Measurements from ENCODE around the gene AKAP7. TPM values are rescaled to one million over a fixed set of nuclear protein-coding genes. Genes with fewer than 3 reads are reported as not detected.
"Not testable (repeated sequence)": the region's sequence is repeated elsewhere in the genome, so short reads cannot be mapped to it uniquely, and the experiment has no call there.

Gene AKAP7
- total RNA-seq, 1 experiment from 2014 or later: 8.8 TPM

GRCh38 chr6:131290955-131291354, 155.7 kb downstream of the AKAP7 start:
- no peak for DNase-seq (ENCODE audit: low read depth)

- DNase-seq (ENCODE audit: low read depth): peak; percentile 9
Measured at GRCh38 chr6:131292145-131292938, 157.1 kb downstream of the AKAP7 start.

- no peak for DNase-seq (ENCODE audit: low read depth)
Measured at GRCh38 chr6:131293472-131293911, 158.2 kb downstream of the AKAP7 start.

GRCh38 chr6:131295081-131295480, 159.8 kb downstream of the AKAP7 start:
- DNase-seq (ENCODE audit: low read depth): no peak

DNA sequence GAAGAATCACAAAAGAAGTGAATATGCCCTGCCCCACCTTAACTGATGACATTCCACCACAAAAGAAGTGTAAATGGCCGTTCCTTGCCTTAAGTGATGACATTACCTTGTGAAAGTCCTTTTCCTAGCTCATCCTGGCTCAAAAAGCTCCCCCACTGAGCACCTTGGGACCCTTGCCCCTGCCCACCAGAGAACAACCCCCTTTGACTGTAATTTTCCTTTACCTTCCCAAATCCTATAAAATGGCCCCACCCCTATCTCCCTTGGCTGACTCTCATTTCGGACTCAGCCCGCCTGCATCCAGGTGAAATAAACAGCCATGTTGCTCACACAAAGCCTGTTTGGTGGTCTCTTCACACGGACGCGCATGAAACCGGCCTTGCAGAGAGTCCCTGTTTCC, 165.6 kb downstream of the AKAP7 start:
- DNase-seq (ENCODE audit: low read depth): not testable (repeated sequence)

GRCh38 chr6:131303338-131303930, 168.2 kb downstream of the AKAP7 start:
- DNase-seq (ENCODE audit: low read depth): no peak

DNA sequence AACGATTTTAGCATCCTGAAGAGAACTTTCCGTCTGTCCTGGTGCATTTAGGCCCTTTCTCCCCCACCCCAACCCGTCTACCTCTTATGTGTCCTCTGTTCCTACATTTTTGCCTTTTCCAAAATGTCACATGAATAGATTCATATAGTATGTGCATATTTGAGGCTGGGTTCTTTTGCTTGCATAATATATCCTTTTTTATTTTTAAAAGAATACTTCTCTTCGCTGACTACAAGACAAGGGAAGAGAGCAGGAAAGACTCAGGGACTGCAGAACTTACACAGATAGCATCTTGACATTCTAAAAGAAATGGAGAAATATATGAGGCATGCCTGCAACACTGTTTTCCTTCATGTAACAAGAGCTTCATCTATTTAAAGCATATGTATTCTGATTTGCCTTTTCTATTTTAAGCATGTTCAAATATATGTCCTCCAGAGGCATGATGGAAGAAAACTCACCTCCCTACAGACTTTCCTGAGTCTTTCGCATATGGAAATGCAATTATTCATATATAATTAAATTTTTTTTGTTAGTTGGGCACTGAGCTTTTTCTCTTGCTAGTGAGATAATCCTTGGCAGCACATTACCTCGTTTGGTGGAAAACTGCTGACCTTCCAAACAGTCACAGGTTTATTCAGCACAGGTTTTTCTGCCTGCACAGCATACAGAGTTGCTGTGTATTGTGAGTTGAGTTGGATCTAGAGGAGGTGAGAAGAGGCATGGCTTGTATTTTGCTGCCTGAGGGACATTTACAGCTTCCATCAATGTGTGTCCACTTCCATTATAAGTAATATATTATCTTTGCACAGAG, 170.0 kb downstream of the AKAP7 start:
- no peak for DNase-seq (ENCODE audit: low read depth)

GRCh38 chr6:131309437-131309836, 174.2 kb downstream of the AKAP7 start:
- no peak for DNase-seq (ENCODE audit: low read depth)

- DNase-seq (ENCODE audit: low read depth): no peak
Measured at GRCh38 chr6:131314838-131315237, 179.6 kb downstream of the AKAP7 start.

DNA sequence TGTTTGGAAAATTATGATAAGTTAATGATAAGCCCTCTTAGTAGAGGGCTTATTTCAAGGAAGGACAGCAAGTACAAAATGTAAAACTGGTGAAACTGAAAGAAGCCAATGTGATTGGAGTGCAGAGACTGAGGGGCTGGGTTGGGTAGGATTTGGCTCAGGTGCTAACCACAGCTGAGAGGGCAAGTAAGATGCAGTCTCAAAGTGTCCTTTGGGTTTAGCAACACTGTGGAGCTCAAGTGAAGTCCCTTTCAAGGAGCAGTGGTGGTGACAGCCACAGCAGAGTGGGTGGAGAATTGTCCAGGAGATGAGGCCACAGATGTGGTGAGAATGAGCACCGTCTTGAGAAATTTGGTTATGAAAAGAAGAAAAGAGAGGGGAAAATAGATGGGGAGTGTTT, 181.4 kb downstream of the AKAP7 start:
- no peak for DNase-seq (ENCODE audit: low read depth)

- DNase-seq (ENCODE audit: low read depth): peak; percentile 8
Measured at GRCh38 chr6:131317516-131317915, 182.2 kb downstream of the AKAP7 start.

GRCh38 chr6:131321589-131321988, 186.3 kb downstream of the AKAP7 start:
- DNase-seq (ENCODE audit: low read depth): no peak

- DNase-seq (ENCODE audit: low read depth): no peak
Measured at GRCh38 chr6:131322125-131322524, 186.9 kb downstream of the AKAP7 start.

- DNase-seq (ENCODE audit: low read depth): not testable (repeated sequence)
Measured at GRCh38 chr6:131325669-131326068, 190.4 kb downstream of the AKAP7 start.

- not testable (repeated sequence) for DNase-seq (ENCODE audit: low read depth)
Measured at GRCh38 chr6:131328727-131329126, 193.5 kb downstream of the AKAP7 start.

DNA sequence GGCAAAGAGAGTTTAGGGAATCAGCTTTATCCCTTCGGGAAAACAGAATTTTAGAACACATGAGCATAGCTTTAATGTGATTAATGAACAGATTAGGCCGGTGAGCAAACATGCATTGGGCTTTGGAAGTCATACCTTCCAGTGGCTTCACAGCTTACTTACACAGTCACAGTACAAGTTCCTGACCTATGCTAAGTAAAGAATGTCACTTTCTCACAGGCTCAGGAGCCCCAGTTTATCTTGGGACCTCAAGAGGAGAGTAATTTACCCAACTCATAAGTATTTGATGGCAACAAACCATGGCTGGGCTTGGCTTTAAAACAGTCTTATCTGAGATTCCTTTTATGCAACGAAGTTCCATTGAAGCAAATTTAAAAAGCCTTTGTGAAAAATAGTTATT, 195.9 kb downstream of the AKAP7 start:
- DNase-seq (ENCODE audit: low read depth): no peak

DNA sequence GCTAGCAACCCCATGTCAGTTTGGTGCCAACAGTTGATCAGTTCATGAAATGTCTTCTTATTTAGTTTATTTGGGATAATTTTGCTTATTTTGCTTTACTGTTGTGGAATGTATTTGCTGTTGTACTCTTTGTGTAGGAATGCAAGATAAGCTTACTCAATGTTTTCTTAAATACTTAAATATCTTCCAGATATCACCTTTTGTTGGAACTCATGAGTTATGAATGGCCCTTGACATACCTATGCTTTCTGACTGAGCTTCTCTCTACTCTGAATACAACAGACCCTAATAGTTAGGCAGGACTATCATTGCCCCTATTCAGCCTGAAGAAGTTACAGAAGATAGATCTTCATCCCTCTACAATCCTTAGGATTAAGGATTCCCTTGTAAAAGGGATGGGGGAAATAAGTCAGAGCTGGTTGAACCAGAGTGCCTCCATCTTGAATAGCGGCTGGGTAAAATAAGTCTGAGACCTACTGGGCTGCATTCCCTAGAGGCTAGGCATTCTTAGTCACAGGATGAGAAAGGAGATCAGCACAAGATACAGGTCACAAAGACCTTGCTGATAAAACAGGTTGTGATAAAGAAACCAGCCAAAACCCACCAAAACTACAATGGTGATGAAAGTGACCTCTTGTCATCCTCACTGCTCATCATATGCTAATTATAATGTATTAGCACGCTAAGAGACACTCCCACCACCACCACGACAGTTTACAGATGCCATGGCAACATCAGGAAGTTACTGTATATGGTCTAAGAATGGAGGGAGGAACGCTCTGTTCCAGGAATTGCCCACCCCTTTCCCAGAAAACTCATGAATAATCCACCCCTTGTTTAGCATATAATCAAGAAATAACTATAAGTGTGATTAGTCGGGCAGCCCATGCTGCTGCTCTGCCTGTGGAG, 196.9 kb downstream of the AKAP7 start:
- no peak for DNase-seq (ENCODE audit: low read depth)

Data from RPMI7951 (cell line).